ENCODE results near the gene PTPRK.

GRCh38 chr6:128174724-128175123 is 345.7 kb downstream of the PTPRK start:
- TF ChIP-seq CTCF (IDR thresholded peaks at IDR 0.05) (no peak), POLR2A (IDR thresholded peaks at IDR 0.05) (no peak)
